NK-92 treated with Interleukin-12 subunit alpha and Interleukin-12 subunit beta, amount 100 ng/mL, for 24 hours (cell line): Measurements from ENCODE around the gene PLCL2.

Experiments used
- DNase-seq: peaks from one replicate; lab custom pipeline; 2025; lab: John Stamatoyannopoulos, UW

PLCL2 gene

DNA sequence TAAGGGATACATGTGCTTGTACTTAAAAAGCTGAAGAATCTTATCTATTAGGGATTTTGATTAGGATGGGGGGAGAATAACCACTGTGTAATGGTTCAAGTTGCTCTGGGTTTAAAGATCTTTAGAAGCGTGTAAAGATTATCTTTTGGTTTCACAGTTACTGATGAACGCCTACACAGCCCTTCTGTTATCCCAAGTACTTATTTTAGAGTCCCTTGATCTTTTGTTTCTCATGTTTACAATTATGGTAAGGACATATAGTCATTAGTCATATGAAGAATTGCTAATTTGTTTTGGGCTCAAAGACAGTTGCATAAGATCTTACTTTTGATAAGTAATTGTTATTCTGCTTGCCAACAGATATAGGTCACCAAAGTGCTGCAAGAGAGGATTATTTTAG is 160.1 kb downstream of the PLCL2 start:
- no peak for DNase-seq

DNA sequence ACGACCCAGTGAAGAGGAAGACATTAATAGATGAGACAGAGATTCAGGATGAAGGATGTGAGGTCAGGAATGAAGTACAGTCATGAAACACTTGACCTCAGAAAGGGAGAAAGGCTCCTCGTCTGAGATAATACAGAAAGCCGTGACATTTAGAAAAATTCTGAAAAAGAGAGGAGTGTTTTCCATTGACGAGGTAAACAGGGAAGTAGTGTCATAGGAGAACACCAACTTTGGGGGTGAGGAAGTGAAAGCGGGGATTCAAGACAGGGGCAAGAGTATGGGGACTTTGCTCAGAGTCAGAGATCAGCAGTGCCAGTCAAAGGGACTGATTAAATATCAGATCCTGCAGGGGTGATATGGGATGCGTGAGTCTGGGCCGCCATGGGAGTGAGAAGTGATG is 160.9 kb downstream of the PLCL2 start:
- DNase-seq: no peak

DNA sequence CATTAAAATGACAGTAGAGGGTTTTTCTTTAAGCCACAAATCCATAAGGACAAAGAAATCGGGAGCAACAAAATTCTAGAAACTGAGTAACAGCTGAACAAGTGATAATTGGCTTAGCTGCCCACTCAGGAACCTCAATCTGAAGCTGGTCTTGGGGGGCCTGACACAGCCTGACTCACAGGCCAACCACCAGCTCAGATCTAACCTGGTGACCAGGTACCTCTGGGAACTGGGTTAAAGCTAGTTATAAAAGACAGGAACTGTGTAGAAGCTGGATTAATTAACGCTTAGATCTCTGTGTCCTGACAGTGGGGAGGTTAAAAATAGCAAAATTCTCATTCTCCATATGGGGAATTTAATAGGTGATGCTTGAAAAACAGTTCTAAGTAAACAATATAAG is 161.9 kb downstream of the PLCL2 start:
- no peak for DNase-seq

DNA sequence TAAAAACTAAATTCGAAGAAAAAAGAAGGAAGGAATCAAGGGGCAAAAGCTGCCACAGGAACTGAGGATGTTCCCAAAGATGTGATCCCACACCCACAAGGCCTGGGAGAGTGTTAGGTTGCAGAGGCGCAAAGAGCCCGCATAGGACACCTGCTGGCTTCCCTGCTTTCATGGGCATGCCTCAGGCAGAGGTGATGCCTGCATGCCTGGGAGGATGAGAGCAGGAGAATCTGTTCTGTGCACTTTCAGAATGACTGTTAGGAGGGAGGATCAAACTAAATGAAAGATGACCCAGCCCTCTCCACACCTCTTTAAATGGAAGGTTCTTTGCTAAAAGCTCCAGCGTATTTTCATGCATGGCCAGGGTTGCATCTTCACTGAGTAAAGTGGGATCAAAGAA is 162.4 kb downstream of the PLCL2 start:
- no peak for DNase-seq

DNA sequence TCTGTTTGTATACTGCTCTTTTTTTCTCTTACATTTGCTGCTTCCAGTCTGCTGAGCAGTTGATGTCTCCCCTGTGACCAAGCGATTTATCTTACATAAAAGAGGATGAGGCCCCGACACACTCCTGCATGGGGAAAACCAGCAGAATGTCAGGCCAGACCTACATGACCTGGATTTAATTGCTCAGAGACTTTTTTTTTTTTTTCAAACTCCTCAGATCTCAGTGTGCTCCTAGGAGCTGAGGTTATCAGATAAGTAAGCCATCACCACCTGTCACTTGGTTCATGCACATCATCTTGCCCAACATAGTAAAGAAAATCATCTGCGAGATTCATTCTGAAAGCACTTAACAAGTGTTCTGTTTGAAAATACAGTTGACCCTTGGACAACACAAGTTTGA is 163.1 kb downstream of the PLCL2 start:
- DNase-seq: no peak

DNA sequence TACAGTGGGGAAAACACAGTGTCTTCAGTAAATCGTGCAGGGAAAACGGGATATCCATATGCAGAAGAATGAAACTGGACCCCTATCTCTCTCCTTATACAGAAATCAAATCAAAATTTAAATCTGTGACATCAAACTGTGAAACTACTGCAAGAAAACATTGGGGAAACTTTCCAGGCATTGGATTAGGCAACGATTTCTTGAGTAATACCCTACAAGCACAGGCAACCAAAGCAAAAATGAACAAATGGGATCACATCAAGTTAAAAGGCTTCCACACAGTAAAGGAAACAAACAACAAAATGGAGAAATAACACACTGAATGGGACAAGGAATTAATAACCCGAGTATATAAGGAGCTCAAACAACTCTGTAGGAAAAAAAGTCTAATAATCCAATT is 165.3 kb downstream of the PLCL2 start:
- no peak for DNase-seq

DNA sequence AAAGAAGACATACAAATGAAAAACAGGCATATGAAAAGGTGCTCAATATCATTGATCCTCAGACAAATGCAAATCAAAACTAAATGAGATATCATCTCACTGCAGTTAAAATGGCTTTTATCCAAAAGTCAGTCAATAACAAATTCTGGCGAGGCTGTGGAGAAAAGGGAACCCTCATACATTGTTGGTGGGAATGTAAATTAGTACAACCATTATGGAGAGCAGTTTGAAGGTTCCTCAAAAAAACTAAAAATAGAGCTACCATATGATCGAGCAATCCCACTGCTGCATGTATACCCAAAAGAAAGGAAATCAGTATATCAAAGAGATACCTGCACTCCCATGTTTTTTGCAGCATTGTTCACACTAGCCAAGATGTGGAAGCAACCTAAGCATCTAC is 165.8 kb downstream of the PLCL2 start:
- no peak for DNase-seq

DNA sequence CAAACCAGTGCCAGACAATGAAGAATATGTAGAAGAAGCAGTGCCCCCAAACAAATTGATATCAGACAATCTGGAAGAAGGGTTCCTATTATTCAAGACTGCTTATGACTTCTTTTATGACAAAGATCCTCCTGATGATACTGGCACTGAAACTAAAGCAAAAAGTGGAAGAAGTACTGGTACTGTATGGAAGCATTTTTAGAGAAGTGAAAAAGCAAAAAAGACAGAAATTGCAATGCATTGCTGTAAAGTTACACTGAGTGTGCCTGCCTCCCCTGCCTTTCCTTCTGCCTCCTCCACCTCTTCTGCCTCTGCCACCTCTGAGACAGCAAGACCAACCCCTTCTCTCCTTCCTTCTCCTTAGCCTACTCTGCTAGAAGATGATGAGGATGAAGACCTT is 167.6 kb downstream of the PLCL2 start:
- DNase-seq: no peak

DNA sequence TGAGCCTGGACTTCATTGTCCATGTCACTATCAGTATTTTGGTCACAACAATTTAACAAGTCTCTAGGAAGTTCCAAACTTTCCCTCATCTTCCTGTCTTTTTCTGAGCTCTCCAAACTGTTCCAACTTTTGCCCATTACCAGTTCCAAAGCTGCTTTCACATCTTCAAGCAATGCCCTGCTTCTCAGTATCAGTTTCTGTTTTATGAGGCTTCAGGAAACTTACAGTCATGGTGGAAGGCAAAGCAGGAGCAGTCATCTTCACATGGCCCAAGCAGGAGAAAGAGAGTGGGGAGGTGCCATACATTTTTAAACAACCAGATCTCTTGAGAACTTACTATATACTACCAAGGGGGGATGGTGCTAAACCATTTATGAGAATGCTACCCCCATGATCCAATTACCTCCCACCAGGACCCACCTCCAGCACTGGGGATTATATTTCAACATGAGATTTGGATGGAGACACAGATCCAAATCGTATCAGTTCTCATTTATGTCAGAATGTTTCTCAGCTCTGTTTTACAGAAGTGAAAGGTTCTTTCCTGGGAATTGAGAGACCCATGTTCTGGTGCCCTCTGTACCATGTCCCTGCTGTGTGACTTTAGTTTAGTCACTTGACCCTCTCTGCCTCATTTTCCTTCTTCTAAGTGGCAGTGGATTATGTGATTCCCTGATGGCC is 169.7 kb downstream of the PLCL2 start:
- no peak for DNase-seq

DNA sequence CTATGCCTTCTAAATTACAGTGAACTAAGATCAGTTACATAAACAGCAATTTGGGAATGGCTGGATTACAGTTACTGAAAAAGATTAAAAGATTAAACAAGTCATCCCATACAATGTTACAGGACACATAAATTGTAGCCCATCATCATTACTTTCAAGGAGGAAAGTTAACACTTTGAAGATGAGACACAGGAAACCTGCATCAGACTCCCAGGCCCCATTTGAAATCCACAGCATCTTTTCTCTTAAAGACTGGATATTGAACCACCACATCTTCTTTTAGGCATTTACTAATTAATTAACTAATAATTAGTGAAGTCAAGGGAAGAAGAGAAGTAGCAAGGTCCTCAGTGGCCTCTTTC is 170.2 kb downstream of the PLCL2 start:
- DNase-seq: no peak

DNA sequence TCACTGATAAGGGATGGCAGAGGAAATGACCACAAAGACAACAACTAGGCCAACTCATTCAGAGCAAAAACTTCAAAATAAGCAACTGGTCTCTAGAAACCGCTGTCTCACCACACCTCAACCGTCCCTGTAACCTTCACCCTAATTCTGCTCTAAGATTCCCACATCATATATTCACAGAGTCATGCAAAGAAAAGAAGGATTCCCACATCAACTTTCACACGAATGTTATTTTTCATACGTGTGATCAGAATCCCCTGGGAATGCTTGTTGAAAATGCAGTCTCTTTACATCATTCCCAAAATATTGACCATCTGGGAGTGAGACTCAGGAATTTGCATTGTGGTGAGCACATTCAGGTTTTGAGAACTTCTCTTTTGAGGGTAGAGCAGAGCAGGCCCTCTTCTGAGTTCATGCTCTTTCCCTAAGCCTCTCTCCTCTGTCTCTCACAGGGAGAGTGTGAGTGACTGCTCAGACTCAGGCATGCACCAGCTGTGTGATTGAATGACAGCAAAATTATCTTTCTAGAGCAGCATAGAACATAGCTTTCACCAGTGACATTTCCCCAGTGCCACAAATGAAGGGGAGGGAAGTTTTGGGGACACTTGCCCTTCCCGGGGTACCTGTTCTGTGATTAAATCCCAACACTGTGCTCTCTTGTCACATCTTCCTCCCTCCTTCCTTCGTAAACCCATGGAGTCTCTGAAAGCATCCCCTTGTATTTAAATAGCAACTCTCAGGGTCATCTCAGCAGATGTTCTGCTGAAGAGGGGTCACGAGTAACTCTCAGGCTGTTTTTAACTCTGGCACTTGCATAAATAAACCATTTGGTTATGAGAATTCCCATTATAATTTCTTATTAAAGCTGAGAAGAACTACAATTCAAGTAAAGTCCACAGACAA is 170.9 kb downstream of the PLCL2 start:
- DNase-seq: no peak

DNA sequence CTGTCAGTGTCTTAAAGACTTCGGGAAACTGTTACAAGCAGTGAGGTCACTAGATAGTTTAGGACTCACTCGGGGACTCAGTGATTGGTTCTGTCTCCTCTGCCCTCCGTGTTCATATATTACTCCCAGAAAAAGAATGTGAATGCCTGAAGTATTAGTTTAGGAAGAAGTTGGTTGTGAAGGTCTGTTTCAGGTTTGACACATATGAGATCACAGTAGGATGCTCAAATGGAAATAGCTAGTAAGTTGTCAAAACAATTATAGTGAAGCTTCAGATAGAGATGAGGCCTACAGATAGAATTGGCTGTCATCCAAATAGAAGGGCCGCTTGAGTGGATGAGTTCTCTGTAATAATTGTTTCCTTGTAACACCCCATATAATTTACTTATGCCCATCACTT is 172.6 kb downstream of the PLCL2 start:
- DNase-seq: no peak

DNA sequence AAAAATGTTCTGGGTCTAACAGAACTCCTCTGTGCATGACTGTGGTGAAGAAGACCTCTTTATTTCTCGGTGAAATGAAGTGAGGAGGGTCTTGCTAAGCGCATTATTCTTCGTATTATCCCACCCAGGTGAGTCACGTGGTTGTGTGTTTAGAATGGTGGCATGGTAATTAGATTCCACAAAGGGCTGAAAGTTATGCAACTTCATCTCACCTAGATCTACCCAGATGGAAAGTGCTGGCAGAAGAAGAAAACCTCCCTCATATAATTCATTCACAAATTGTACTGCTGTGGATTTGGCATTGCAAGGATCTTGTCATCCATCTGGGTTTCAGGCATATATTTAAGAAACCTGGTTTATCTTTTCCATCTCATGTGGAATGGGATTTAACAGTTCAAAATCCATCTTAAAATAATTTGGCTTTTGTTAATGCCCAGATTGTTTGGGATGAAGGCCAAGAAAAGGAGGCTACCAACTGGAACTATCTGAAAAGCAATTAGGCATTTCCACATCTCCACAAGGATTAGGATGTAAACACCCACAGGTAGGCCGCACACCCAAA is 175.3 kb downstream of the PLCL2 start:
- no peak for DNase-seq

DNA sequence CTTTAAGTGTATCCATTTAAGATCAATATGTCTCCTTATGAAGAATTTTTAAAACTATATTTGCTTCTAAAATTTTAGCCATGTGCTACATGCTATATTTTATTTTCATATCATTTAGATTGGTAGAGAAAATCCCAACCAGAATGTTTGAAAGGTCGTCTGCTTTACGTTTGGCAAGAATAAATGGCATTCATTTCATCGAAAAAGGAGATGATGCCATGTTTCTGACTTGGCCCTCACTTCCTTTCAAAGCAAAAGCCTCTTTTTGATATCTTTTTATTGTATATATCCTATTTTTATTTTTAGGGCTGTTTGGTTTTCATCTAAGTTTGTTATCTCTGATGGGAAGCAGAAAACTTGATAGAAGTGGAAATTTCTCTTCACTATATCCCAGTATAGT is 176.2 kb downstream of the PLCL2 start:
- DNase-seq: no peak

DNA sequence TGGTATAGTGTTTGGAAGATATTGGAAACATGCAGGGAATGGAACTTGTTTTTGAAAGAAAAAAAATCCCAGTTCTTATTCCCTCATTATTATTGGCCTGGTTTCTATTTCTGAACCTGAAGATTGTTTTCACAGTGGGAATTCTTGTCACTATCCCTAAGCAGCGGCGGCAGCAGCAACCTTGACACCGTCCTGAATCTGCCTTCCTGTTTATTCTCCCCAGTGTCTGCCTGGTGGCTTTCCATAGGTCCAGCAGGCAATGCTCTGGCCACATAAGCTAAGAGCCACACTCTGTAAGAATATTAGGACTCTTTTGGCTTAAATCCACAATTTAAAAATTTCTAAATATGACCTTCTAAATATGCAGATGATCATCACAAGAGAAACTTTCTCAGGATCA is 178.0 kb downstream of the PLCL2 start:
- DNase-seq: no peak

DNA sequence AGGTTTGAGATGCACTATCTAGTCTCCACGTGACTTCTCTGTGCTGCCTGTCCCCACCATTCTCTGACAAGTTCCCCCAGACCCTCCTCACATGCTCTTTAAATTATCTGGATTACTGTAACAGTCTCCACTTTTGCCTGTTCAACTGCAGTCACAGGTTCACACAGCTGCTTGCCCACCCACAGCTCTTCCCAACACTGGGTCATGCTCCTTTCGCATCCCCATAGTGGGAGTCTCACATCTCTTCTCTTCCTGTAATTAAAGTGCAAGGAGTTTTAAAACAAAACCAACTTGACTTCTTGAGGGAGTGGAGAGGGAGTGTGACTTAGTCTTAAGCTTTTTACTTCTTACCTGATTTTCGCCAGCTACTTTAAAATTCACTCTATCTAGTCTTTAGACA is 178.8 kb downstream of the PLCL2 start:
- DNase-seq: no peak

DNA sequence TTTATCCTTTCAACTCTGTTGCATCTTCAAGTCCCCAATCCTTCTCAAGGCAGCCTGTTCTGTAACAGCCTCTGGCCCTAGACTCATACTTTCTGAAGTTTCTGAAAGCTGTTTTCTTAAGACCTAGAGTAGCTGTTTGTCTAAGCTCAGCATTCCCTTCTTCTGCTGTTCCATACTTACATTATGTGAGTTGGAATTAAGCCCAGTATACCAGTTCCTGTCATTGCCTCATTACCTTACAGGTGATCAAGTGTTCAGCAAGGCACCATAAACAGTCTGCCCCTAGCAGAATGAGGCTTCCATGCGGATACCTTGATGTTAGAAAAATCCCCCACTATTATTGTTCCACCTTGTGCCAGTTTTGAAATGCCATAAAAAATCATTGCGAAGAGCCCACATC is 180.6 kb downstream of the PLCL2 start:
- DNase-seq: no peak

DNA sequence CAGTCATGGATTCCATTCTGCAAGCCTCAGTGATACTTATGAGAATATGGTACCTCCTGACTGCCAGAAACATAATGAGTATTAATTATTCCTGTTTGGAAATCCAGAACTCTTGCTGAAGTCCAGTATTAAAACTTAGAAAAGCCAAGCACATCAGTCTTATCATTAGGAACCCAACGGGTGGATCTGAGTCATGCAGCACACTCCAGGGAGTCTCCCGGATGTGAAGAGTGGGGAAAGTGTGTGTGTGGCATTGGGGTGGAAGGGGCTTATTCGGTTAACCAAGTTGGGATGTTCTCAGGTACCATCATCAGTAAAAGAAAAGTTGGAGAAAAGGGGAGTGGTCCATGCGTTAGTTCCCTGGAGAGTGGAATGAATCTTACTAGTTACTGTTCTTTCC is 181.1 kb downstream of the PLCL2 start:
- DNase-seq: no peak

DNA sequence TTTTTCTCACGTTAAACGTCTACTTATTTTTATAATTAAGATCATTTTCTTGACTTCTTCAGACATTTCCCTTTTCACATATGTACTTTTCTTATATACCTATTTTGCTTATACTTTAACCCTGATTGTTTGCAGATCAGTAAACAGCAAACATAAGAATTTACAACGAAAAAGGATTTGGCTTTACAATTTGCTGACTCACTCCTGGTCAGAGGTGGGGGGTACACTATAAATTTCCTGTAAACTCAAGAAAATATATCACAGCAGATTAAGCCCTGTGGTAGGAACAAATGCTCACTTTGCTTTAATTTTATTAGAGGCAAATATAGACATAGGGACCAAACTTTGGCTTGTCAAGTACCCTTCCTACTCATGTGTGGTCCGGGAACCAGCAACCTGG is 185.0 kb downstream of the PLCL2 start:
- DNase-seq: no peak

DNA sequence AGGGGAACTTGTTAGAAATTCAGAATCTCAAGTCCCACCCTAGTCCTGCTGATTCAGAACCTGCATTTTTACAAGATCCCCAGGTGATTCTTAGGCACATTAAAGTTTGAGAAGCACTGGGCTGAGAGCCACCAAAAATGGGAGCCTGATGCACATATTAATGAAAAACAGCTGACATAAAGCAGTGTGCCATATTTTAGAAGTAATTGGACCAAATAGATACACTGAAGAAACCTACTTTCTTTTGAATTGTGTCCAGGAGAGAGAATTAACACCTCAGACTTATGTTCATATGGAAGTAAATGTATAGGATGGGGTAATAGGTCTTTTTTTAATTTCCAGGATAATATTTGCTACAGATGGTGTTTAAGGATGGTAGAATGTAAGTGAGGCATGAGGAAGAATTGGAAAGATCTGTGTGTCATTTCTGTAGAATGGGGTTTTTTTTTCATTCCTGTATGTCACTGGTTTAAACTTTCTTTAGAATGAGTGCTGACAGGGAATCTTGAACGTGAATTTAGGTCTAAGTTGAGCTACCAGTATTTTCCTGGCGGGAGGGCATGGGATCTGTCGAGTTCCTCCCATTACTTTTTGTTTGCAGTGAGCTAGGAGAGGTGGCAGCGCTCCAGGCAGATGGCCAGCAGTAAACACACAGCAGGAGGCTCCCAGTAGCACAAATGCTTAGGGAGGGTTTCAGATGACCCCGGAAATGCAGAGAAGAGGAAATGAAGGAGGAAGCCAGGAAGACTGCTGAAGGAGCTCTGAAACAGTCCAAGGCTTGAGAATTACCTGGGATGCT is 185.6 kb downstream of the PLCL2 start:
- no peak for DNase-seq

DNA sequence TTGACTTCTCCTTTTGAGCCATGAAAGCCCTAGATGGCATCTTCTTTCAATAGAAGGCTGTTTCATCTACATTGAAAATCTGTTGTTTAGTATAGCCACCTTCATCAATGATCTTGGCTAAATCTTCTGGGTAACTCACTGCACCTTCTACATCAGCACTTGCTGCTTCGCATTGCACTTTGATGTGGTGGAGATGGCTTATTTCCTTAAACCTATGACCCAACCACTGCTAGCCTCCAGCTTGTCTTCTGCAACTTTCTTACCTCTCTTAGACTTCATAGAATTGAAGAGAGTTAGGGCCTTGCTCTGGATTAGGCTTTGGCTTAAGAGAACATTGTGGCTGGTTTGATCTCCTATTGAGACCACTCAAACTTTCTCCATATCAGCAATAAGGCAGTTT is 189.8 kb downstream of the PLCL2 start:
- no peak for DNase-seq

DNA sequence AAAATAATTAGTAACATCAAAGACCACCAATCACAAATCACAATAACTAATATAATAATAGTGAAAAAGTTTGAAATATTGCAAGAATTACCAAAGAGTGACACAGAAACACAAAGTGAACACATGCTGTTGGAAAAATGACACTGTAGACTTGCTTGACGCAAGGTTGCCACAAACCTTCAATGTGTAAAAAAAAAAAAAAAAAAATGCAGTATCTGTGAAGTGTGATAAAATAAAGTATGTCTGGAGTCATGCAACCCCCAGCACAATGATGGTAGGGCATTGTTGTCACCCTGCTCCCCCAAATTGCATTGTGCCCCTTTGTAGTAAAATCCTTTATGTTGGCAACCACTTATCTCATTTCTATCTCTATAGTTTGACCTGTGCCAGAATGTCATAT is 190.6 kb downstream of the PLCL2 start:
- DNase-seq: no peak

DNA sequence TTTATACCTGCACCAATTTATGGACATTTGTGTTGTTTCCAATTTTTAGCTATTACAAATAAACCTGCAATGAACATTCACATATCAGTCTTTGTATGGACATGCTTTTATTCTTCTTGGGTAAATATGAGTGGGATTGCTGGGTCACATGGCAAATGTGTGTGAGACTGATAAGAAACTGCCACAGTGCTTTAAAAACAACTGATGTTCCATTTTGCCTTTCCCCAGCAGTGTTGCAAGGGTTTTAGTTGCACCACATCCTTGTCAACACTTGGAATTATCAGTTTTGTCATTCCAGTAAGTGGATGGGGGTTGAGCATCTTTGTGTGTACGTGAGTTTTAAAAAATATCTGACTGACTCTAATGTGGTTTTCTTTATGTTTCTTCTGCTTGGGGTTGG is 191.2 kb downstream of the PLCL2 start:
- DNase-seq: no peak
